CD1c-positive myeloid dendritic cell (primary cell): ENCODE measurements around the gene UPB1.
"Not testable (repeated sequence)": the region's sequence is repeated elsewhere in the genome, so short reads cannot be mapped to it uniquely, and the experiment has no call there.

Experiments
- DNase-seq: peaks from one replicate; pipeline ENCODE4 v3.0.0-alpha.2; 2016; ENCODE audit errors: extremely low spot score

Gene UPB1

GRCh38 chr22:24481641-24482040 is 13.5 kb upstream of the UPB1 start:
- no peak for DNase-seq

- peak; percentile 58 for DNase-seq
Measured at GRCh38 chr22:24482575-24482974, 12.6 kb upstream of the UPB1 start.

- DNase-seq: no peak
Measured at GRCh38 chr22:24482998-24483397, 12.1 kb upstream of the UPB1 start.

GRCh38 chr22:24483976-24484545 is 11.1 kb upstream of the UPB1 start:
- no peak for DNase-seq

GRCh38 chr22:24485170-24485569 is 10.0 kb upstream of the UPB1 start:
- DNase-seq: no peak

GRCh38 chr22:24485608-24486007 is 9.5 kb upstream of the UPB1 start:
- no peak for DNase-seq

GRCh38 chr22:24486501-24486921 is 8.6 kb upstream of the UPB1 start:
- DNase-seq: peak; percentile 60

- DNase-seq: no peak
Measured at GRCh38 chr22:24489011-24489410, 6.1 kb upstream of the UPB1 start.

GRCh38 chr22:24489434-24489833 is 5.7 kb upstream of the UPB1 start:
- DNase-seq: not testable (repeated sequence)

GRCh38 chr22:24492391-24492790 is 2.7 kb upstream of the UPB1 start:
- DNase-seq: no peak

GRCh38 chr22:24494167-24494527 is 985 bp upstream of the UPB1 start:
- DNase-seq: no peak

- no peak for DNase-seq
Measured at GRCh38 chr22:24495365-24495675, 188 bp downstream of the UPB1 start.

GRCh38 chr22:24496234-24496633 is 1.1 kb downstream of the UPB1 start:
- DNase-seq: no peak

- DNase-seq: no peak
Measured at GRCh38 chr22:24496661-24497060, 1.5 kb downstream of the UPB1 start.

GRCh38 chr22:24497841-24498258 is 2.7 kb downstream of the UPB1 start:
- DNase-seq: no peak

- DNase-seq: no peak
Measured at GRCh38 chr22:24498824-24499223, 3.7 kb downstream of the UPB1 start.

- no peak for DNase-seq
Measured at GRCh38 chr22:24499706-24500276, 4.7 kb downstream of the UPB1 start.

GRCh38 chr22:24500277-24500820 is 5.2 kb downstream of the UPB1 start:
- DNase-seq: no peak

GRCh38 chr22:24501301-24502005 is 6.3 kb downstream of the UPB1 start:
- DNase-seq: no peak

- no peak for DNase-seq
Measured at GRCh38 chr22:24502034-24502433, 6.9 kb downstream of the UPB1 start.

- no peak for DNase-seq
Measured at GRCh38 chr22:24502541-24502940, 7.4 kb downstream of the UPB1 start.

GRCh38 chr22:24503137-24503842 is 8.2 kb downstream of the UPB1 start:
- peak; percentile 86 for DNase-seq
